Stomach smooth muscle (tissue), 2 donors: ENCODE results near the gene MYO5C.
"Not testable (repeated sequence)": the region's sequence is repeated elsewhere in the genome, so short reads cannot be mapped to it uniquely, and the experiment has no call there.

ENCODE experiments used
- H3K27ac ChIP-seq: one replicate; pipeline ENCODE4 v1.7.0; 2013; ENCODE audit warnings: mild to moderate bottlenecking, low read length, inconsistent platforms
- H3K27me3 ChIP-seq, 2 donors: one replicate each; pipeline ENCODE4 v1.7.0; 2013; ENCODE audit warnings: low read length in 2 of 2; ENCODE audit not compliant: insufficient read depth in 2 of 2, control insufficient read depth in 1 of 2
- H3K36me3 ChIP-seq, 2 donors: one replicate each; pipeline ENCODE4 v1.7.0; 2013; ENCODE audit warnings: low read length in 2 of 2; ENCODE audit not compliant: control insufficient read depth in 2 of 2, insufficient read depth in 2 of 2
- H3K4me1 ChIP-seq: one replicate; pipeline ENCODE4 v1.7.0; 2013; ENCODE audit warnings: low read length; ENCODE audit not compliant: control insufficient read depth, insufficient read depth
- H3K4me3 ChIP-seq, 2 donors: one replicate each; pipeline ENCODE4 v1.7.0; 2013; ENCODE audit warnings: low read length in 2 of 2
- H3K9ac ChIP-seq, 2 donors: one replicate each; pipeline ENCODE4 v1.7.0; 2013; ENCODE audit warnings: low read length in 2 of 2, mild to moderate bottlenecking in 1 of 2
- H3K9me3 ChIP-seq, 2 donors: one replicate each; pipeline ENCODE4 v1.7.0; 2013; ENCODE audit warnings: low read length in 2 of 2; ENCODE audit not compliant: control insufficient read depth in 2 of 2
- donor health status: healthy.
- donor health status: Pancreatic carcinoma.

The MYO5C gene

DNA sequence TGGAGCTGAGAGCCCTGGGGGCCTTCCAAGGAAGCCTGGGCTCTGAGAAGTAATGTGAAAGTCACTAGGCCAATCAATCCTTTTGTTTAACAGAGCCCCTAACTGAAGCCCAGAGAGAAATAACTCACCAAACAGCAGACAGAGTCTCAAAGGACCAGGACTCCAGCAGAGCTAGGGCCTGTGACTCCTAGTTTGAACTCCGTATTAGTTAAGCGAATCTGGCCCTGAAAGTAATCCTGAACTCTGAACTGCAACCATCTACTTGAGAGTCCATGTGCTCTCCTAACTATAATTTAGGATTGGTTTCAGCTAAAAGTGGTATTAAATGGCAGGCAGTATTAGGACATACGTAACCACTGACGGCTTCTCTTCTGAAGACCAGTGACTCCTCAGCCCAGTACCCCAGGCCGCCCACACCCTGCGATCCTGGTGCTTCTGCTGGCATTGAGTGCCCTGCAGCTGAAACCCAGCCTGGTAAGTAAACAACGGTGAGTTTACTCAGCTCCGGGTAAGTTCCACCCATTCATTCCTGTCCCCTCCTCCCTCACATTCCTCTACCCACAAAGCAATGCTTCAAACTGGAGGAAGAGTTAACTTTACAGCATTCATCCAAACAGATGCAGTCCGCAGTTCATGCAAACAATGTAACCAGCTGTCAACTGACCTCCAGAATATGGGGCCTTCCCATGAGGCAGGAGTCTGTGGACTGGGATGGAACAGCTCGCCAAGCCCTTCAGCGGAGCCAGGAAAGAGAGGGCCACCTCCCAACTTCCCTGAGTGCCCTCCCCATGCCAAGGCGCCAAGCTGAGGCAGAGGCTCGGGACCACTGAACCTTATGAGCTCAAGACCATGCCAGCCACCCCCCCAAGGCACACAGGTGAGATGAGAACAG is 7.3 kb downstream of the MYO5C start:
- Histone ChIP-seq H3K36me3 (no peaks in the 10 kb centered on the region), H3K4me1 (no peaks in the 10 kb centered on the region), H3K27ac (no peak overlapping the region), H3K9ac (no peak overlapping the region), H3K27me3 (peaks cover 7% of the 10 kb centered on the region in 2 donors), H3K4me3 (no peak overlapping the region), H3K9me3 (no peaks in the 10 kb centered on the region)

DNA sequence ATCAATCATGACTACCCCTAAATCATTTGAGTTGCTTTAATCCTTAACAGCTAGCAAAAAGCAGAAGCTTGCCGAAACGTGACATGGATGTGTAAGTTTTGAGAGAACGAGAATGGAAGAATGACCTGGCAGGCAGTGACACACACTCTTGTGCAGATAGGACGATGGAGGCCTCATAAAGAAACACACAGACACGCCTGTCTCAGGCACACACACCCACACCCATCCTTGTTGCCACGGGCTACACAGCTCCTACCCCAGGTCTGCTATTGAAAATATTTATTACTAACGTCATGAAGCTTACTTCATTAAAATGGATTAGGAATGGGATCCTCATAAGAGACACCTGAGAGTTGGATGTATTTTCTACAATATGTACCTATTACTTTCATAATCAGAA is 8.5 kb downstream of the MYO5C start:
- no peak overlapping the region for H3K4me3 ChIP-seq
- no peak overlapping the region for H3K27ac ChIP-seq
- no peaks in the 10 kb centered on the region for H3K4me1 ChIP-seq
- H3K9me3 ChIP-seq, result no peaks in the 10 kb centered on the region
- no peak overlapping the region for H3K9ac ChIP-seq
- peaks cover 0 to 2% of the 10 kb centered on the region in 2 donors for H3K27me3 ChIP-seq
- H3K36me3 ChIP-seq, result no peaks in the 10 kb centered on the region

DNA sequence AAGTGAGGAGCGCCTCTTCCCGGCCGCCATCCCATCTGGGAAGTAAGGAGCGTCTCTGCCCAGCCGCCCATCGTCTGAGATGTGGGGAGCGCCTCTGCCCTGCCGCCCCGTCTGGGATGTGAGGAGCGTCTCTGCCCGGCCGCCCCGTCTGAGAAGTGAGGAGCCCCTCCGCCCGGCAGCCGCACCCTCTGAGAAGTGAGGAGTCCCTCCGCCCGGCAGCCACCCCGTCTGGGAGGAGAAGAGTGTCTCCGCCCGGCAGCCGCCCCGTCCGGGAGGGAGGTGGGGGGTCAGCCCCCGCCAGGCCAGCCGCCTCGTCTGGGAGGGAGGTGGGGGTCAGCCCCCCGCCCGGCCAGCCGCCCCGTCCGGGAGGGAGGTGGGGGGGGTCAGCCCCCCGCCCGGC is 9.7 kb downstream of the MYO5C start:
- not testable (repeated sequence) for H3K9me3 ChIP-seq, H3K27ac ChIP-seq, H3K4me3 ChIP-seq, H3K27me3 ChIP-seq, H3K9ac ChIP-seq, H3K4me1 ChIP-seq, H3K36me3 ChIP-seq

DNA sequence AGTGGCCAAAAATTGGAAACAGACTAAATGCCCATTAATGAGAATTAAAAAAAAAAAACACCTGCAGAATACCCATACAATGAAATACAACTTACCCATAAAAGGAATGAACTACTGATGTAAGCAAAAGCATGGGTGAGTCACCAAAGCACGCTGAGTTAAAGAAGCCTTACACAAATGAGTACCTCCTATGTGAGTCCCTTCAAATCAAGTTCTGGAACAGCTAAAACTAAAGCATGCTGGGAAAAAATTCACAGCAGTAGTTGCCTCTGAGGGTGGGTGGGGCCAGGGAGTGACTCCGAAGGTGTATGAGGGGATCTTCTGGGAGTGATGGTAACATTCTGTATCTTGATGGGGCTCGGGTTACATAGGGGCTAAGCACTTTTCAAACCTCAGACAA is 11.4 kb downstream of the MYO5C start:
- Histone ChIP-seq H3K4me3 (no peak overlapping the region), H3K27me3 (no peaks in the 10 kb centered on the region), H3K4me1 (no peaks in the 10 kb centered on the region), H3K36me3 (no peaks in the 10 kb centered on the region), H3K27ac (no peak overlapping the region), H3K9me3 (no peaks in the 10 kb centered on the region), H3K9ac (no peak overlapping the region)

DNA sequence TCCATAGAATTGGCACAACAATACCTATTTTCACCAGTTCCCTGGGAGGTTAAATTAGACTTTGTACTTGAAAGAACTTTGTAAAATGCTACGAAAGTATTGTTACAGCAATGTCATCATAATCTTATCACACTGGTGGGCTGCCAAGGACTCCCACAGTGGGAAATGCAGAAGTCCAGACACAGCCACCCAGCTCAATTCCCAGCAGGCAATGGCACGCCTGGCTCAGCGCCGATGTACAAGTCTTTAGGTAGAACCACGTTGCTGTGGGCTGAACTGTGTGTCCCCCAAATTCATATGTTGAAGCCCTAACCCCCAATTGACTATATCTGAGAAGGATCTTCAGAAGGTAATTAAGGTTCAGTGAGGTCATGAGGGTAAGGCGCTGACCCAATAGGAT is 12.3 kb downstream of the MYO5C start:
- H3K27me3 ChIP-seq, result no peaks in the 10 kb centered on the region
- no peak overlapping the region for H3K9ac ChIP-seq
- no peaks in the 10 kb centered on the region for H3K4me1 ChIP-seq
- no peak overlapping the region for H3K4me3 ChIP-seq
- no peaks in the 10 kb centered on the region for H3K9me3 ChIP-seq
- H3K36me3 ChIP-seq, result no peaks in the 10 kb centered on the region
- H3K27ac ChIP-seq, result no peak overlapping the region

DNA sequence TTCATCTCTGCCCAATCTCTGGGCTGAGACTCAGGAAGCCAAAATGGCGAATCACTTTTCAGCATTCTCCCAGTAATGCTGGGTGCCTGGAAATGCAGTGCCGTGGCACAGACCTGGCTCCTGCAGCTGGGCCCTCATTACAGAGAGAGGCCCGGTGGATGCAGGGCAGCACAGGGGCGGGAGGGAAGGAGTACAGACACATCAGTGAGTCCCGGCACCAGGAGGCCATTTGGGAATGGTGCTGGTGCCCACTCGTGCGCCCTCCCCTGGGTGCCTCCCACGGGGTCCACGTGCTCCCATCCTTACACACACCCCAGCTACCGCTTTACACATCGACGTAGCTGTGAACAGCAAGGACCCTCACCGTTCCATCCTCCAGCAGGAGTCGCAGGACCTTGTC is 13.2 kb downstream of the MYO5C start:
- Histone ChIP-seq H3K36me3 (no peaks in the 10 kb centered on the region), H3K27ac (no peak overlapping the region), H3K27me3 (no peaks in the 10 kb centered on the region), H3K9ac (no peak overlapping the region), H3K9me3 (no peaks in the 10 kb centered on the region), H3K4me3 (no peak overlapping the region), H3K4me1 (no peaks in the 10 kb centered on the region)

DNA sequence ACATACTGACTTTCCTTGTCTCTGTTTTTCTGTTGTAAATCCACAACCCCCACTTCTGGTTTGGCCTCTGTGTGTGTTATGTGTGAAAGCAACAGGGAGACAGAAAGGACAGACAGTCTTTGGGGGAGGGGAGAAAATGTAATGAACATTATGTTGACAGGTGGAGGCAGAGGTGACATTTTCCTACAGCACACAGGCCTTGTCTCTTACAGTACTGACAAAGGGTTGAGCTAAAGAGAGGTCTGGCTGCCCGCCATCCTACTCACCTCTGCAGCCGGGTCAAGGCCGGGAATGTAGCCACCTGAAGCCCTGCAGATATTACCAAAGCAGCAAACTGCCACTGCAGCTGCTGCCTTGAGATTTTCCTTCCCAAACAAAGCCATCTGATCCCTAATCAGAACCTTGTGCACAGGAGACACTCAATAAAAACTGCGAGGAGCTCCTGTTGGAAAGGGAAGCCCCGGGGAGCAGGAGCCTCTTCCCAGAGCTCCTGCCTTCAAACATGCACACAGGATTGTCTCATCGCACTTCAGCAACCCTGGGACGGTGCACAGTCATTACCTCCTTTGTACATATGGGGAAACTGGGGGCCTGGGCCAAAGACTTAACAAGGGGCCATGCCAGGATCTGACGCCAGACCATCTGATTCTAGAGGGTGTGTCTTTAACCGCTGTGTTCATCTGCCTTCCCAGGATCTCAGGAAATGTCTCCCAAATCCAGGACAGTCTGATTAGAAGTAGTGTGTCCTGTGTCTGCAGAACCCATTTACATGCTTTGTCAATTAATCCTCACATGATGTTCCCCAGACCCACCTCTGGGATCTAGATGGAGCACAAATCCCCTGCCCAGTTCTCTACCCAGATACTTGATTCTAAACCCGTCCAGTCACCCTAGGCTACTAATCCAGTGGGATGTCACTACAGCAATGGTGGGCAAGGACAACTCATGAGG is 14.2 kb downstream of the MYO5C start:
- no peak overlapping the region for H3K9ac ChIP-seq

DNA sequence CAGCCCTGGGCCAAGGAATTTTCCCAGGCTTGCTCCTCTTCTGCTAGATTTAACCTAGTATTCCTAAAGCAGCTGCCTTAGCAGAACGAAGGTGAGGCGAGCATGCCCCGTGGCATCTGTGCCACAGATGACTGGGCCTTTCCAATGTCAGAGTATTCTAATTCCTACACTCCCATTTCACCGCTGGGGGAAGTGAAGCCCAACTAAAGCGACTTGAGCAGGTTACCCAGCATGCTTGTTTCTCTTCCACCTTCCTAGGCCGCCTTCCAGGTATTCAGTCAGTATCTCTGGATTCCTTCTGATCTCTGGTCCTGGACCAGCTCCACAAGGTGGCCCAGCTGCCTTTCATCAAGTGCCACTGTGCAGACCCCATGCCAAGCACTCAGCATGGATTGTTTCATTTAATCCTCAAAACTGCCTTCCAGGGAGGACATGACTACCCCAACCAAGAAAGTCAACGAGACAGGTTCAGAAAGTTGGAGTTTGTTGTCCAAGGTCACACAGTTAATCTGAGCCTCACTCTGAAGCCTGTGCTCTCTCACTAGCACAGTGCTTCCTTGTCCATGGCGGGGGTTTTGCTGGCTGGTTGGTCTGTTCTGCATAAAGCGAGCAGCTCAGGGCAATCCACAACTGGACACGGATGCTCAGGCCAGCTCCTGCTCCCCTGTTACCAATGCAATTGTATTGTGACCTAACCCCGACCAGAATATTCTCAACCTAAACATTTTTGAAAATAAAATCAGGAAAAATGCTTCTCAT is 15.1 kb downstream of the MYO5C start:
- Histone ChIP-seq H3K9me3 (no peaks in the 10 kb centered on the region), H3K4me1 (no peaks in the 10 kb centered on the region), H3K9ac (no peak overlapping the region), H3K27me3 (peaks cover 0 to 4% of the 10 kb centered on the region in 2 donors), H3K4me3 (no peak overlapping the region), H3K27ac (no peak overlapping the region), H3K36me3 (no peaks in the 10 kb centered on the region)

More for the DNA sequence above, 14.2 kb downstream of the MYO5C start:
- H3K27ac ChIP-seq, result no peak overlapping the region
- H3K4me1 ChIP-seq, result no peaks in the 10 kb centered on the region
- no peaks in the 10 kb centered on the region for H3K27me3 ChIP-seq
- H3K4me3 ChIP-seq, result no peak overlapping the region
- no peaks in the 10 kb centered on the region for H3K9me3 ChIP-seq
- H3K36me3 ChIP-seq, result no peaks in the 10 kb centered on the region

DNA sequence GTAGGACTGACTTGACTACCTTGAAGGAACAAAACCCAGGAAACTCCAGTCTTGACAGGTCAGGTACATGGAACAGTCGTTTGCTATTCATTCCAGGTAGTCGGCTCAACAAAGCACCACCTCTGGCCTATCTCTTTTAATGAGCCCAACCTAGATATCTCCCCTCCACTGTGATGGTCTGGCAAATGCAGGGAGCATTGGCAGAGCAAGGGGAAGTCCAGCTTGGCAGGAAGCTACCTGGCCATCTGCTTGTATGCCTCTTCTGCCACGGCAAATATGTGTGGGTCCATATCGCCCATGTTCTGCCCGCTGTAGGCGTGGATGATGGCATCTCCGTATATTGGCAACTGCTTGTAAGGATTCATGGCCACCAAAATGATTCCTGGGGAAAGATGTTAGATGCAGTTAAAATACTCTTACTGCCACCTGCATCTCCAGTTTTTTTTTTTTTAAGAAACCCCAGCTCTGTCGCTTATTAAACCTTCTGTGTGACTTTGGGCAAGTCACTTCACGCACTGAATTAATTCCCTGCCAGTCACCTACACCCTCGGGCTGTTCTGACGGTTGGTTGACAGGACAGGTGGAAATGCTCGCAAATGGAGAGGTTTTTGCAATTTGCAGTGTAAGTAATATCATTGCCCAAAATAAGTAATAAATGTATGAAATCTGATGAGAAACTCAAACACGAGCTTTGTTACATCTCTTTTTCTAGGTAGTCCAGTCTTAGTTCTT is 16.8 kb downstream of the MYO5C start:
- Histone ChIP-seq H3K9me3 (no peaks in the 10 kb centered on the region), H3K27me3 (peaks cover 0 to 4% of the 10 kb centered on the region in 2 donors), H3K36me3 (no peaks in the 10 kb centered on the region), H3K27ac (no peak overlapping the region), H3K4me3 (no peak overlapping the region), H3K9ac (no peak overlapping the region), H3K4me1 (no peaks in the 10 kb centered on the region)

DNA sequence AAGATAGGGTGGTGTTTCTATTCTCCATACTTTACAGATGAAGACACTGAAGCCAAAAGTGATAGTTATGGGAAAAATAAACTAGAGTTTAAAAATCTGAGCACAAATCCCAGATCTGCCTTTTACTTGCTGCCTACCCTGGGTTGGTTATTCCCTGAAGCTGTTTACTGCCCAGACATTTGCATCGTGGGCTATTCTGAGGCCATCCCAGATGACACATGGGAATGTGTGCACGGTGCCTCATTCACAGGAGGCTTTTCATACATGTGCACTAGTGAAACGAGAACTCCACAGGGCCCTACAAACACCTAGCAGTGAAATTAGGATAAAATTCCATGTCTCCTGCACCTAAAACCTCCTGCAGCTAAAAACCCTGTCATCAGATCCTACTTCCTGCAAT is 17.5 kb downstream of the MYO5C start:
- Histone ChIP-seq H3K36me3 (no peaks in the 10 kb centered on the region), H3K27me3 (peaks cover 0 to 4% of the 10 kb centered on the region in 2 donors), H3K9ac (no peak overlapping the region), H3K9me3 (no peaks in the 10 kb centered on the region), H3K4me3 (no peak overlapping the region), H3K4me1 (no peaks in the 10 kb centered on the region), H3K27ac (no peak overlapping the region)
